ENCODE measurements around the gene SPRR2B.

Gene SPRR2B

GRCh38 chr1:153028766-153029165, 42.6 kb downstream of the SPRR2B start:
- H3K36me3 ChIP-seq (replicated peaks; ENCODE audit: insufficient read depth, low read length): no peaks in the 10 kb centered on the region
- H3K27me3 ChIP-seq (replicated peaks; ENCODE audit: insufficient read depth, low read length): no peaks in the 10 kb centered on the region

GRCh38 chr1:153025797-153026196, 45.6 kb downstream of the SPRR2B start:
- no peaks in the 10 kb centered on the region for H3K9me2 ChIP-seq (replicated peaks; ENCODE audit: insufficient read depth, low read length)
- TF ChIP-seq EZH2phosphoT487 (IDR thresholded peaks at IDR 0.05; ENCODE audit: low read length) (no peak), EZH2 (optimal IDR thresholded peaks at IDR 0.05; ENCODE audit: low read depth, low read length) (no peak), CTCF (IDR thresholded peaks at IDR 0.05; ENCODE audit: low read length) (no peak)
- H3K79me2 ChIP-seq (ENCODE audit: low read length): no peaks in the 10 kb centered on the region
- no peak overlapping the region for H3K4me2 ChIP-seq (ENCODE audit: low read depth, low read length)
- no peak overlapping the region for H2AFZ ChIP-seq (ENCODE audit: low read length)
- no peak overlapping the region for H3K4me3 ChIP-seq (ENCODE audit: low read length)
- H3K36me3 ChIP-seq (replicated peaks; ENCODE audit: insufficient read depth, low read length): no peaks in the 10 kb centered on the region
- no peaks in the 10 kb centered on the region for H3K27me3 ChIP-seq (replicated peaks; ENCODE audit: insufficient read depth, low read length)
- no peaks in the 10 kb centered on the region for H3K4me1 ChIP-seq (ENCODE audit: low read length)
- no peaks in the 10 kb centered on the region for H3K9me3 ChIP-seq (replicated peaks; ENCODE audit: insufficient read depth, low read length)
- no peak for DNase-seq
- H3K9ac ChIP-seq (ENCODE audit: low read length): no peak overlapping the region
- no peaks in the 10 kb centered on the region for H3F3A ChIP-seq (ENCODE audit: insufficient read depth, low read length)
- no peaks in the 10 kb centered on the region for H4K20me1 ChIP-seq (ENCODE audit: insufficient read depth, low read length)
- no peak overlapping the region for H3K27ac ChIP-seq (ENCODE audit: low read length)

More at GRCh38 chr1:153028766-153029165, 42.6 kb downstream of the SPRR2B start:
- H3K9me3 ChIP-seq (replicated peaks; ENCODE audit: insufficient read depth, low read length): no peaks in the 10 kb centered on the region
- no peaks in the 10 kb centered on the region for H4K20me1 ChIP-seq (ENCODE audit: insufficient read depth, low read length)
- no peaks in the 10 kb centered on the region for H3F3A ChIP-seq (ENCODE audit: insufficient read depth, low read length)
- no peaks in the 10 kb centered on the region for H3K9me2 ChIP-seq (replicated peaks; ENCODE audit: insufficient read depth, low read length)
- H3K4me3 ChIP-seq (ENCODE audit: low read length): no peak overlapping the region
- H3K4me1 ChIP-seq (ENCODE audit: low read length): no peaks in the 10 kb centered on the region
- no peak overlapping the region for H3K4me2 ChIP-seq (ENCODE audit: low read depth, low read length)
- H3K9ac ChIP-seq (ENCODE audit: low read length): no peak overlapping the region
- H3K27ac ChIP-seq (ENCODE audit: low read length): no peak overlapping the region
- H3K79me2 ChIP-seq (ENCODE audit: low read length): no peaks in the 10 kb centered on the region
- no peak overlapping the region for H2AFZ ChIP-seq (ENCODE audit: low read length)
- TF ChIP-seq EZH2phosphoT487 (IDR thresholded peaks at IDR 0.05; ENCODE audit: low read length) (no peak), EZH2 (optimal IDR thresholded peaks at IDR 0.05; ENCODE audit: low read depth, low read length) (no peak), CTCF (IDR thresholded peaks at IDR 0.05; ENCODE audit: low read length) (no peak)
- no peak for DNase-seq

- no peak for TF ChIP-seq EZH2 (optimal IDR thresholded peaks at IDR 0.05; ENCODE audit: low read depth, low read length)
- TF ChIP-seq EZH2phosphoT487 (IDR thresholded peaks at IDR 0.05; ENCODE audit: low read length): no peak
- TF ChIP-seq CTCF (IDR thresholded peaks at IDR 0.05; ENCODE audit: low read length): no peak
- H3K4me1 ChIP-seq (ENCODE audit: low read length): no peaks in the 10 kb centered on the region
- H4K20me1 ChIP-seq (ENCODE audit: insufficient read depth, low read length): no peaks in the 10 kb centered on the region
- H3K9me3 ChIP-seq (replicated peaks; ENCODE audit: insufficient read depth, low read length): no peaks in the 10 kb centered on the region
- H3K79me2 ChIP-seq (ENCODE audit: low read length): no peaks in the 10 kb centered on the region
- H3K4me3 ChIP-seq (ENCODE audit: low read length): no peak overlapping the region
- DNase-seq: no peak
- no peaks in the 10 kb centered on the region for H3K36me3 ChIP-seq (replicated peaks; ENCODE audit: insufficient read depth, low read length)
- no peak overlapping the region for H2AFZ ChIP-seq (ENCODE audit: low read length)
- H3K9me2 ChIP-seq (replicated peaks; ENCODE audit: insufficient read depth, low read length): no peaks in the 10 kb centered on the region
- no peaks in the 10 kb centered on the region for H3K27me3 ChIP-seq (replicated peaks; ENCODE audit: insufficient read depth, low read length)
- no peak overlapping the region for H3K9ac ChIP-seq (ENCODE audit: low read length)
- no peak overlapping the region for H3K4me2 ChIP-seq (ENCODE audit: low read depth, low read length)
- no peaks in the 10 kb centered on the region for H3F3A ChIP-seq (ENCODE audit: insufficient read depth, low read length)
- H3K27ac ChIP-seq (ENCODE audit: low read length): no peak overlapping the region
Observed at GRCh38 chr1:153024413-153024812, 47.0 kb downstream of the SPRR2B start.

Data from MM.1S (cell line).